GM12878 (cell line): ENCODE measurements around the gene OPCML. TPM values are rescaled to one million over a fixed set of nuclear protein-coding genes. Genes with fewer than 3 reads are reported as not detected.

Source experiments
- ATAC-seq: fragments of 200-7000 bp; cut with Tn5 transposase; 3 replicates; pipeline ENCODE4 v1.9.1; 2020; ENCODE audit warnings: mild to moderate bottlenecking, moderate library complexity
- BruUV-seq: library from RNA; stranded (reverse); fragments of 400-500 nt; replicated peaks from 2 replicates; lab custom pipeline; 2021; lab: Mats Ljungman, UMichigan
- CTCF ChIA-PET: fragments of 300-600 bp; sonication (Branson Sonifier 250); formaldehyde crosslinking; extraction: SDS; loops from one replicate; lab custom pipeline; 2021; ENCODE audit warnings: inconsistent platforms; lab: Yijun Ruan, JAX
- POLR2A ChIA-PET: fragments of 350-600 bp; formaldehyde crosslinking; extraction: SDS; loops from one replicate; lab custom pipeline; 2021; ENCODE audit warnings: inconsistent platforms; lab: Charles Lee
- RAD21 ChIA-PET: fragments of 300-600 bp; sonication (Branson Sonifier 250); formaldehyde crosslinking; loops from one replicate; lab custom pipeline; 2023; ENCODE audit warnings: antibody characterized with exemption; ENCODE audit not compliant: unreplicated experiment; lab: Charles Lee
- SMC1A ChIA-PET: fragments of 300-600 bp; sonication (Branson Sonifier 250); formaldehyde crosslinking; loops from one replicate; lab custom pipeline; 2023; ENCODE audit not compliant: unreplicated experiment, uncharacterized antibody; lab: Charles Lee
- DNase-seq: peaks from one replicate; pipeline ENCODE4 v3.0.0-alpha.2; 2011; ENCODE audit warnings: low read depth, low spot score
- FAIRE-seq: peaks from 3 replicates; lab custom pipeline; 2011; peaks lifted over from hg19 to GRCh38; lab: Jason Lieb, UNC
- H2AFZ ChIP-seq: 2 replicates; pipeline ENCODE4 v1.6.0; 2011; ENCODE audit warnings: low read depth, low read length, control low read depth; ENCODE audit not compliant: control insufficient read depth
- H3K27ac ChIP-seq: 2 replicates; pipeline ENCODE4 v1.5.1; 2011; ENCODE audit warnings: control low read depth; ENCODE audit not compliant: control insufficient read depth, insufficient read depth
- H3K27me3 ChIP-seq, 2 experiments: replicated peaks in 1 of 2; 2 replicates each; pipeline versions ENCODE4 v1.6.0 to v1.6.1; 2011; ENCODE audit warnings: low read length in 1 of 2; ENCODE audit not compliant: control insufficient read depth in 2 of 2, insufficient read depth in 2 of 2
- H3K36me3 ChIP-seq, 2 experiments: 2 replicates each; pipeline ENCODE4 v1.5.1; 2011; ENCODE audit warnings: low read length in 1 of 2; ENCODE audit not compliant: control insufficient read depth in 2 of 2, insufficient read depth in 2 of 2
- H3K4me1 ChIP-seq: 2 replicates; pipeline ENCODE4 v1.6.1; 2011; ENCODE audit warnings: mild to moderate bottlenecking, low read length, moderate library complexity, mixed read lengths; ENCODE audit not compliant: control insufficient read depth, insufficient read depth
- H3K4me2 ChIP-seq: 2 replicates; pipeline ENCODE4 v1.6.0; 2011; ENCODE audit warnings: control low read depth; ENCODE audit not compliant: control insufficient read depth, insufficient read depth
- H3K4me3 ChIP-seq: fragments of 200-600 bp; sonication (generic); 2 replicates; pipeline ENCODE4 v1.5.1; 2016
- H3K79me2 ChIP-seq: 2 replicates; pipeline ENCODE4 v1.6.0; 2011; ENCODE audit warnings: low read length; ENCODE audit not compliant: control insufficient read depth, insufficient read depth
- H3K9ac ChIP-seq: 2 replicates; pipeline ENCODE4 v1.8.0; 2011; ENCODE audit warnings: low read length, control low read depth, mixed read lengths; ENCODE audit not compliant: control insufficient read depth, insufficient read depth
- H3K9me3 ChIP-seq: replicated peaks from 3 replicates; pipeline ENCODE4 v1.5.1; 2011; ENCODE audit warnings: mild to moderate bottlenecking, low read length; ENCODE audit not compliant: control insufficient read depth, insufficient read depth
- H4K20me1 ChIP-seq: 2 replicates; pipeline ENCODE4 v1.6.0; 2011; ENCODE audit not compliant: control insufficient read depth, insufficient read depth
- BACH1 ChIP-seq: fragments of 450-650 bp; IDR thresholded peaks from 2 replicates; pipeline ENCODE4 v1.6.1; 2017; ENCODE audit warnings: mild to moderate bottlenecking, borderline replicate concordance
- BCL11A ChIP-seq: IDR thresholded peaks from 2 replicates; pipeline ENCODE4 v1.6.1; 2011; ENCODE audit warnings: low read depth, low read length
- CBX3 ChIP-seq: fragments of 200-600 bp; sonication (generic); IDR thresholded peaks from 2 replicates; pipeline ENCODE4 v1.6.1; 2016; ENCODE audit warnings: low read depth, borderline replicate concordance
- CREM ChIP-seq: IDR thresholded peaks from 2 replicates; pipeline ENCODE4 v1.6.1; 2014; ENCODE audit warnings: antibody characterized with exemption, low read depth
- FOXM1 ChIP-seq: IDR thresholded peaks from 2 replicates; pipeline ENCODE4 v1.6.1; 2012; ENCODE audit warnings: low read depth, mild to moderate bottlenecking, inconsistent platforms, low read length, moderate library complexity
- IRF4 ChIP-seq: IDR thresholded peaks from 2 replicates; pipeline ENCODE4 v1.6.1; 2011; ENCODE audit warnings: low read depth, low read length
- JUNB ChIP-seq: IDR thresholded peaks from 2 replicates; pipeline ENCODE4 v1.6.1; 2016; ENCODE audit warnings: antibody characterized with exemption, mild to moderate bottlenecking
- MEF2A ChIP-seq: IDR thresholded peaks from 2 replicates; pipeline ENCODE4 v1.6.1; 2011; ENCODE audit warnings: low read depth, mild to moderate bottlenecking, low read length, moderate library complexity; ENCODE audit not compliant: insufficient read depth
- MEF2B ChIP-seq: fragments of 450-650 bp; IDR thresholded peaks from 2 replicates; pipeline ENCODE4 v1.6.1; 2018; ENCODE audit warnings: mild to moderate bottlenecking, moderate library complexity; ENCODE audit not compliant: partially characterized antibody, poor library complexity, severe bottlenecking
- NFIC ChIP-seq: IDR thresholded peaks from 2 replicates; pipeline ENCODE4 v1.6.1; 2012; ENCODE audit warnings: low read depth, mild to moderate bottlenecking, inconsistent platforms, low read length, moderate library complexity
- RUNX3 ChIP-seq: IDR thresholded peaks from 2 replicates; pipeline ENCODE4 v1.6.1; 2012; ENCODE audit warnings: low read length, inconsistent platforms
- TCF12 ChIP-seq: IDR thresholded peaks from 2 replicates; pipeline ENCODE4 v1.6.1; 2011; ENCODE audit warnings: low read depth, mild to moderate bottlenecking, low read length
- ZSCAN29 ChIP-seq: fragments of 450-650 bp; IDR thresholded peaks from 2 replicates; pipeline ENCODE4 v1.6.1; 2017; ENCODE audit warnings: mild to moderate bottlenecking, moderate library complexity
- WGBS: methylation state at CpG from one replicate; pipeline ENCODE4 v1.1.6; 2016; ENCODE audit warnings: low lambda C conversion rate; ENCODE audit not compliant: insufficient replicate concordance, insufficient coverage; ENCODE audit errors: missing lambda C conversion rate; 5-methylcytosine and 5-hydroxymethylcytosine counted together
- in situ Hi-C: fragments of 300-500 bp; cut with MboI; formaldehyde crosslinking; loops from 9 replicates; pipeline ENCODE4 v1.14.3; 2018; ENCODE audit warnings: mixed read lengths
- intact Hi-C: fragments of 100-400 bp; cut with micrococcal nuclease; formaldehyde crosslinking; loops from one replicate; pipeline ENCODE4 v1.14.2; 2022; ENCODE audit not compliant: unreplicated experiment
- polyA plus RNA-seq, 11 experiments: library from polyadenylated mRNA; depleted of rRNA in 4 of 11; unstranded in 6 of 11; stranded (reverse) in 5 of 11; fragments of >200 nt; fragmentation: Nextera tagmentation in 4 of 11; fragmentation: Illumina TruSeq in 1 of 11; extraction: Ambion mirVana in 4 of 11; extraction: Trizol in 1 of 11; gene quantifications; 1 replicate in 1 of 11; 2 replicates in 10 of 11; pipeline versions ENCODE4 v1.2.1 to v1.2.3, GENCODE V29; 2011 to 2016; ENCODE audit warnings: inconsistent platforms in 2 of 11, missing spikeins in 2 of 11, low read depth in 1 of 11
- total RNA-seq, 4 experiments: library from RNA; depleted of rRNA in 3 of 4; stranded (reverse); fragments of >200 nt in 3 of 4; fragmentation: Illumina TruSeq in 1 of 4; extraction: Trizol in 1 of 4; gene quantifications; 2 replicates each; pipeline versions ENCODE4 v1.2.1 to v1.2.3, GENCODE V29; 2013 to 2021
- TF ChIP-seq, protein P1 (sequence below): fragments of 450-650 bp; IDR thresholded peaks from 2 replicates; pipeline ENCODE4 v1.6.1; 2017; ENCODE audit warnings: mild to moderate bottlenecking, low read depth, inconsistent platforms; ENCODE audit not compliant: poor library complexity, severe bottlenecking
- TF ChIP-seq, protein P2 (sequence below): IDR thresholded peaks from 2 replicates; pipeline ENCODE4 v1.6.1; 2012; ENCODE audit warnings: low read length, inconsistent platforms

Gene OPCML
- total and polyA plus RNA-seq, 10 of the 15 experiments (the other 5 are each of a cell fraction or from before 2014, with no cell fraction given), result 0.84 TPM; not detected in 9

DNA sequence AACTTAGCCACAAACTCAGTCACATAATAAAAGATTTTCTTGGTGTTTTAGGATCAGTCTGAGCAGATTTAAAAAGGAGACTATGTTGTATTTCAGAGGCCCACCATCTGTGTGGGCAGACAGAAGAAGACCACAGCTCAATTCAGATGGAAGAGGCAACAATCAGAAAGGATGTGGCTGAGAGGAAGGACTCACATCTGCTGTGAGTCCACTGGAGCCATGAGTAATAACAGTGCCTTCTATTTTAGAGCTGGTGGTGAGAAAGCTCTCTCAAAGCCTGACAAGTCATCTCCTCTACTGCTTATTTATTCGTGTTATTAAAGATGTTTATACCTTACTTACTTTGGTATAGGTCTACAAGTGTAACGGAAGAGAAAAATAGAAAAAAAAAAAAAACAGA is 357.2 kb downstream of the OPCML start:
- in situ Hi-C loops, result no loop called here
- no peaks in the 10 kb centered on the region for H3K27me3 ChIP-seq
- no peaks in the 10 kb centered on the region for H3K79me2 ChIP-seq
- peak; percentile 33 for DNase-seq
- H2AFZ ChIP-seq, result no peak overlapping the region
- no peaks in the 10 kb centered on the region for H4K20me1 ChIP-seq
- RAD21 ChIA-PET, result interaction anchor here (0.6 to 1.0 kb wide), 2 partner anchors 24 to 95 kb away, joined by 3 read pairs; no protein-coding TSS in a partner anchor
- CTCF ChIA-PET, result interaction anchor here (0.6 to 1.4 kb wide), 4 partner anchors 10 to 93 kb away, joined by 3 to 5 read pairs (median 4); no protein-coding TSS in a partner anchor
- no peak overlapping the region for H3K4me2 ChIP-seq
- H3K9me3 ChIP-seq, result no peaks in the 10 kb centered on the region; the same call in 2 of the 3 replicates
- 0% methylated on average over 2 of the region's 2 CpGs for WGBS
- H3K27ac ChIP-seq, result no peak overlapping the region
- intact Hi-C loops, result no loop called here
- H3K36me3 ChIP-seq, result no peaks in the 10 kb centered on the region
- POLR2A ChIA-PET, result no interaction called here
- H3K4me1 ChIP-seq, result no peaks in the 10 kb centered on the region
- no TSS peak for BruUV-seq
- ATAC-seq, result peak; percentile 79
- SMC1A ChIA-PET, result interaction anchor here (0.9 to 1.5 kb wide), 2 partner anchors 11 to 24 kb away, joined by 3 to 4 read pairs; no protein-coding TSS in a partner anchor
- H3K4me3 ChIP-seq, result no peak overlapping the region
- TF ChIP-seq BCL11A, result peak; percentile 31; the same call in 1 of the 2 replicates
- TF ChIP-seq, protein P1, sequence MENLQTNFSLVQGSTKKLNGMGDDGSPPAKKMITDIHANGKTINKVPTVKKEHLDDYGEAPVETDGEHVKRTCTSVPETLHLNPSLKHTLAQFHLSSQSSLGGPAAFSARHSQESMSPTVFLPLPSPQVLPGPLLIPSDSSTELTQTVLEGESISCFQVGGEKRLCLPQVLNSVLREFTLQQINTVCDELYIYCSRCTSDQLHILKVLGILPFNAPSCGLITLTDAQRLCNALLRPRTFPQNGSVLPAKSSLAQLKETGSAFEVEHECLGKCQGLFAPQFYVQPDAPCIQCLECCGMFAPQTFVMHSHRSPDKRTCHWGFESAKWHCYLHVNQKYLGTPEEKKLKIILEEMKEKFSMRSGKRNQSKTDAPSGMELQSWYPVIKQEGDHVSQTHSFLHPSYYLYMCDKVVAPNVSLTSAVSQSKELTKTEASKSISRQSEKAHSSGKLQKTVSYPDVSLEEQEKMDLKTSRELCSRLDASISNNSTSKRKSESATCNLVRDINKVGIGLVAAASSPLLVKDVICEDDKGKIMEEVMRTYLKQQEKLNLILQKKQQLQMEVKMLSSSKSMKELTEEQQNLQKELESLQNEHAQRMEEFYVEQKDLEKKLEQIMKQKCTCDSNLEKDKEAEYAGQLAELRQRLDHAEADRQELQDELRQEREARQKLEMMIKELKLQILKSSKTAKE, result no peak
- TF ChIP-seq, protein P2, sequence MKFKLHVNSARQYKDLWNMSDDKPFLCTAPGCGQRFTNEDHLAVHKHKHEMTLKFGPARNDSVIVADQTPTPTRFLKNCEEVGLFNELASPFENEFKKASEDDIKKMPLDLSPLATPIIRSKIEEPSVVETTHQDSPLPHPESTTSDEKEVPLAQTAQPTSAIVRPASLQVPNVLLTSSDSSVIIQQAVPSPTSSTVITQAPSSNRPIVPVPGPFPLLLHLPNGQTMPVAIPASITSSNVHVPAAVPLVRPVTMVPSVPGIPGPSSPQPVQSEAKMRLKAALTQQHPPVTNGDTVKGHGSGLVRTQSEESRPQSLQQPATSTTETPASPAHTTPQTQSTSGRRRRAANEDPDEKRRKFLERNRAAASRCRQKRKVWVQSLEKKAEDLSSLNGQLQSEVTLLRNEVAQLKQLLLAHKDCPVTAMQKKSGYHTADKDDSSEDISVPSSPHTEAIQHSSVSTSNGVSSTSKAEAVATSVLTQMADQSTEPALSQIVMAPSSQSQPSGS, result 0 out of 2 replicates have a peak, but pooled peaks have one; percentile 47
- TF ChIP-seq IRF4, result peak; percentile 36; the same call in 1 of the 2 replicates
- peak; percentile 29 for TF ChIP-seq MEF2B
- TF ChIP-seq FOXM1, result 0 out of 2 replicates have a peak, but pooled peaks have one; percentile 41
- no peak for TF ChIP-seq ZSCAN29
- TF ChIP-seq NFIC, result 0 out of 2 replicates have a peak, but pooled peaks have one; percentile 47
- no peak for TF ChIP-seq CBX3
- TF ChIP-seq MEF2A, result peak; percentile 72; the same call in 1 of the 2 replicates
- peak; percentile 69; the same call in 1 of the 2 replicates for TF ChIP-seq TCF12
- no peak for TF ChIP-seq BACH1
- TF ChIP-seq CREM, result peak; percentile 35; the same call in 1 of the 2 replicates
- peak; percentile 85 for TF ChIP-seq RUNX3
- peak; percentile 46; the same call in 1 of the 2 replicates for TF ChIP-seq JUNB
- no peak overlapping the region for H3K9ac ChIP-seq
- FAIRE-seq, result no peak
